Smooth muscle cell (in vitro differentiated cells): Measurements from ENCODE around the gene RNF112. TPM values are rescaled to one million over a fixed set of nuclear protein-coding genes. Genes with fewer than 3 reads are reported as not detected.

Experiments used
- DNase-seq: peaks from one replicate; lab custom pipeline; 2025; ENCODE audit not compliant: unreplicated experiment; lab: John Stamatoyannopoulos, UW
- H2AFZ ChIP-seq: fragments of 200-600 bp; sonication (generic); 2 replicates; pipeline ENCODE4 v1.6.0; 2016; ENCODE audit warnings: antibody characterized with exemption, low read depth, mild to moderate bottlenecking
- H3F3A ChIP-seq: fragments of 200-600 bp; sonication (generic); 2 replicates; pipeline ENCODE4 v1.6.0; 2017; ENCODE audit warnings: antibody characterized with exemption, low read depth
- H3K27ac ChIP-seq: fragments of 200-600 bp; sonication (generic); 2 replicates; pipeline ENCODE4 v1.5.1; 2016; ENCODE audit warnings: low read depth, mild to moderate bottlenecking
- H3K27me3 ChIP-seq: fragments of 200-600 bp; sonication (generic); 2 replicates; pipeline ENCODE4 v1.6.1; 2016; ENCODE audit warnings: low read depth, mild to moderate bottlenecking
- H3K36me3 ChIP-seq: fragments of 200-600 bp; sonication (generic); 2 replicates; pipeline ENCODE4 v1.5.1; 2016; ENCODE audit warnings: low read depth
- H3K4me1 ChIP-seq: fragments of 200-600 bp; sonication (generic); 2 replicates; pipeline ENCODE4 v1.5.1; 2016; ENCODE audit warnings: low read depth
- H3K4me2 ChIP-seq: fragments of 200-600 bp; sonication (generic); 2 replicates; pipeline ENCODE4 v1.6.0; 2016; ENCODE audit warnings: mild to moderate bottlenecking
- H3K4me3 ChIP-seq: fragments of 200-600 bp; sonication (generic); 2 replicates; pipeline ENCODE4 v1.5.1; 2016; ENCODE audit warnings: mild to moderate bottlenecking
- H3K79me2 ChIP-seq: fragments of 200-600 bp; sonication (generic); 2 replicates; pipeline ENCODE4 v1.6.0; 2016; ENCODE audit warnings: low read depth, mild to moderate bottlenecking
- H3K9ac ChIP-seq: fragments of 200-600 bp; sonication (generic); 2 replicates; pipeline ENCODE4 v1.6.0; 2016; ENCODE audit warnings: low read depth
- H3K9me3 ChIP-seq: fragments of 200-600 bp; sonication (generic); replicated peaks from 2 replicates; pipeline ENCODE4 v1.5.1; 2016; ENCODE audit warnings: low read depth
- H4K20me1 ChIP-seq: fragments of 200-600 bp; sonication (generic); 2 replicates; pipeline ENCODE4 v1.6.0; 2016; ENCODE audit warnings: low read depth
- CTCF ChIP-seq: fragments of 200-600 bp; sonication (generic); IDR thresholded peaks from 2 replicates; pipeline ENCODE4 v1.5.1; 2017; ENCODE audit warnings: borderline replicate concordance, mild to moderate bottlenecking, antibody characterized with exemption; ENCODE audit not compliant: insufficient read depth, poor library complexity, severe bottlenecking
- WGBS: methylation state at CpG from one replicate; pipeline ENCODE4 v1.1.7; 2016; ENCODE audit warnings: low lambda C conversion rate; 5-methylcytosine and 5-hydroxymethylcytosine counted together
- polyA plus RNA-seq: library from polyadenylated mRNA; unstranded; fragments of >200 nt; fragmentation: Nextera tagmentation; extraction: Ambion mirVana; gene quantifications from 2 replicates; pipeline ENCODE4 v1.2.1, GENCODE V29; 2016
- total RNA-seq: library from RNA; depleted of rRNA; stranded (reverse); fragments of >200 nt; gene quantifications from 2 replicates; pipeline ENCODE4 v1.2.3, GENCODE V29; 2014

The RNF112 gene
- total and polyA plus RNA-seq, 2 experiments from 2014 or later = 4.6 to 7.2 TPM

- H3K27ac ChIP-seq = no peak overlapping the region
- no peaks in the 10 kb centered on the region for H3K9me3 ChIP-seq
- no peaks in the 10 kb centered on the region for H3K27me3 ChIP-seq
- H2AFZ ChIP-seq = no peak overlapping the region
- WGBS = 55% methylated on average over 6 of the region's 6 CpGs
- no peak overlapping the region for H3K4me2 ChIP-seq
- peaks cover 11% of the 10 kb centered on the region for H3K4me1 ChIP-seq
- peaks cover 31% of the 10 kb centered on the region for H3F3A ChIP-seq
- H3K9ac ChIP-seq = no peak overlapping the region
- no peaks in the 10 kb centered on the region for H3K36me3 ChIP-seq
- no peak overlapping the region for H3K4me3 ChIP-seq
- no peak for TF ChIP-seq CTCF
- no peak for DNase-seq
- H3K79me2 ChIP-seq = no peaks in the 10 kb centered on the region
- no peaks in the 10 kb centered on the region for H4K20me1 ChIP-seq
These were observed 13.4 kb upstream of the RNF112 start for GRCh38 chr17:19397556-19398041.

GRCh38 chr17:19398301-19399181 is 12.5 kb upstream of the RNF112 start:
- no peaks in the 10 kb centered on the region for H3K9me3 ChIP-seq
- H3K36me3 ChIP-seq = no peaks in the 10 kb centered on the region
- H3K9ac ChIP-seq = no peak overlapping the region
- H2AFZ ChIP-seq = no peak overlapping the region
- no peaks in the 10 kb centered on the region for H4K20me1 ChIP-seq
- H3K4me3 ChIP-seq = no peak overlapping the region
- H3K4me1 ChIP-seq = peaks cover 7% of the 10 kb centered on the region
- H3K27ac ChIP-seq = no peak overlapping the region
- no peaks in the 10 kb centered on the region for H3K27me3 ChIP-seq
- peaks cover 29% of the 10 kb centered on the region for H3F3A ChIP-seq
- H3K4me2 ChIP-seq = peak overlapping the region; percentile 0
- 53% methylated on average over 2 of the region's 2 CpGs for whole genome bisulfite sequencing
- no peaks in the 10 kb centered on the region for H3K79me2 ChIP-seq
- DNase-seq = no peak
- no peak for TF ChIP-seq CTCF

- Histone ChIP-seq H3K4me3 (no peak overlapping the region), H3K4me2 (no peak overlapping the region), H3K79me2 (no peaks in the 10 kb centered on the region), H3K36me3 (no peaks in the 10 kb centered on the region), H3K9ac (no peak overlapping the region), H3K27me3 (no peaks in the 10 kb centered on the region), H3K4me1 (peaks cover 7% of the 10 kb centered on the region), H3K27ac (no peak overlapping the region), H4K20me1 (no peaks in the 10 kb centered on the region), H2AFZ (no peak overlapping the region), H3K9me3 (no peaks in the 10 kb centered on the region), H3F3A (peaks cover 20% of the 10 kb centered on the region)
- no peak for DNase-seq
- WGBS = 91% methylated on average over 3 of the region's 3 CpGs
- TF ChIP-seq CTCF = no peak
These were observed 11.1 kb upstream of the RNF112 start for GRCh38 chr17:19399750-19400450.
